ENCODE measurements around the gene RPA3.

The RPA3 gene

GRCh38 chr7:7614018-7614741 is 104.2 kb downstream of the RPA3 start:
- TF ChIP-seq CTCF (IDR thresholded peaks at IDR 0.05), result no peak
- no peak overlapping the region for H3K27ac ChIP-seq
- no peak for DNase-seq (ENCODE audit: low spot score)
- no peak overlapping the region for H3K4me3 ChIP-seq

DNA sequence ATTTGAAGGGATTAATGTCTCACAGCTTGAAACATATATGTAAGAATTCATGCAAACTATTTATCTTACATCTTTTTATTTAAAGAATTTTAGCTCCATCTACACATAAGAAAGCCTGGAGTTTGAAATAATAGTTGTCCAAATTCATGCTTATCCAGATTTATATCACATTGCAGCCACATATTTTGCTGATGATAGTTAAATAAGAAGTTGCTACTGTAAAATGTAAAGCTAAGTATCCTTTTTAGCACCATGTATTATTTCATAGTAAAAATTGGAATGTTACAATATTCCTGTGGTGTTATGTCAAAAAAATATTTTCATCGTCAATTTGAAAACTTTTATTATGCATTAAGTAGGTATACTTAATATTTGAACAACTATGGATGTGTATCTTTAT is 105.2 kb downstream of the RPA3 start:
- no peak overlapping the region for H3K4me3 ChIP-seq
- no peak for DNase-seq (ENCODE audit: low spot score)
- H3K27ac ChIP-seq, result no peak overlapping the region
- no peak for TF ChIP-seq CTCF (IDR thresholded peaks at IDR 0.05)

- no peak for TF ChIP-seq CTCF (IDR thresholded peaks at IDR 0.05)
- Histone ChIP-seq H3K4me3 (no peak overlapping the region), H3K27ac (no peak overlapping the region)
- DNase-seq (ENCODE audit: low spot score), result no peak
Observed at GRCh38 chr7:7612519-7612918, 105.9 kb downstream of the RPA3 start.

GRCh38 chr7:7609330-7609729 is 109.1 kb downstream of the RPA3 start:
- H3K4me3 ChIP-seq, result no peak overlapping the region
- TF ChIP-seq CTCF (IDR thresholded peaks at IDR 0.05), result no peak
- no peak for DNase-seq (ENCODE audit: low spot score)
- H3K27ac ChIP-seq, result no peak overlapping the region

DNA sequence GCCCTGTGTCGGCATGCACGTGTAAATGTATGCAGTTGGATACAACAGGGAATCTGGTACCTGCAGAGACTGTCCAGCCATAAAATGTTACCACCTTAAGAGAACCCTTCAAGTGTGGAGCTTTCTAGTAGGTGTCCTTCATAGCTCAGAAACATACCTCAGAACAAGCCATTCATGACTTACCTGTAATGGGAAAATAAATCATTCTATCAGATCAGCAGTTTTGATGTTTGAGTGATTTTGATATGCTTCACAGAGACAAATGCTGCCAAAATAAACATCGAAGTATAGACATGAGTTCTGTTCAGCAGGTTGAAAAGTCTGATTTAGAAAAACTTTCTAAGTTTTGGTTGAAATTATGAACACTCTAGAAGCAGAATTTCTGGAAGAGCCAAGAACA is 111.4 kb downstream of the RPA3 start:
- DNase-seq (ENCODE audit: low spot score), result no peak
- Histone ChIP-seq H3K4me3 (no peak overlapping the region), H3K27ac (no peak overlapping the region)
- TF ChIP-seq CTCF (IDR thresholded peaks at IDR 0.05), result no peak

DNA sequence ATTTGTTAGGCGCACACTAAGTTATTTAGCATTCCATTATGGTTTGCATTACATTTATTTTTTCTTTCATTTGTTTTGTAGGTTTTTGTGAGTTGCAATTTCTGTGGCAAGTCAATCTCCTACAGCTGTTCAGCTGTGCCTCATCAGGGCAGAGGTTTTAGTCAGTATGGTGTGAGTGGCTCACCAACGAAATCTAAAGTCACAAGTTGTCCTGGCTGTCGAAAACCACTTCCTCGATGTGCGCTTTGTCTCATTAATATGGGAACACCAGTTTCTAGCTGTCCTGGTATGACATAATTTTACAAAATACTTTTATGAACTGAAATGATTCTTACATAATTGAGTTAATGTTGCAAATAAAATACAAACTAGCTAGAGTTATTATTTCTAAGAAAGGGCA is 122.2 kb downstream of the RPA3 start:
- Histone ChIP-seq H3K27ac (no peak overlapping the region), H3K4me3 (no peak overlapping the region)
- TF ChIP-seq CTCF (IDR thresholded peaks at IDR 0.05), result no peak
- no peak for DNase-seq (ENCODE audit: low spot score)

GRCh38 chr7:7595451-7595850 is 123.0 kb downstream of the RPA3 start:
- Histone ChIP-seq H3K27ac (no peak overlapping the region), H3K4me3 (no peak overlapping the region)
- DNase-seq (ENCODE audit: low spot score), result no peak
- no peak for TF ChIP-seq CTCF (IDR thresholded peaks at IDR 0.05)
